WTC11 (cell line): ENCODE data around the gene UGT1A7. TPM values are rescaled to one million over a fixed set of nuclear protein-coding genes. Genes with fewer than 3 reads are reported as not detected.

Experiments used
- ATAC-seq: fragments of 200-7000 bp; cut with Tn5 transposase; 2 replicates; pipeline ENCODE4 v1.10.0; 2021; ENCODE audit warnings: mild to moderate bottlenecking, moderate library complexity
- CTCF ChIA-PET: fragments of 300-600 bp; sonication (Branson Sonifier 250); formaldehyde crosslinking; loops from one replicate; lab custom pipeline; 2021; ENCODE audit warnings: antibody characterized with exemption; lab: Charles Lee
- POLR2A ChIA-PET: fragments of 350-600 bp; sonication (Branson Sonifier 250); formaldehyde crosslinking; loops from one replicate; lab custom pipeline; 2021; ENCODE audit warnings: antibody characterized with exemption; lab: Charles Lee
- DNase-seq: peaks from one replicate; pipeline ENCODE4 v3.0.0; 2021; ENCODE audit warnings: low spot score
- H3K27ac Mint-ChIP-seq: 2 replicates; pipeline ENCODE4 v1.8.0; 2021; ENCODE audit warnings: mixed read lengths
- H3K27me3 Mint-ChIP-seq: 2 replicates; pipeline ENCODE4 v1.8.0; 2021; ENCODE audit warnings: low read depth, mild to moderate bottlenecking, moderate library complexity, mixed read lengths
- H3K36me3 Mint-ChIP-seq: 2 replicates; pipeline ENCODE4 v1.8.0; 2021; ENCODE audit warnings: mixed read lengths
- H3K4me1 Mint-ChIP-seq: 2 replicates; pipeline ENCODE4 v1.8.0; 2022; ENCODE audit warnings: mixed read lengths
- H3K4me3 Mint-ChIP-seq: 2 replicates; pipeline ENCODE4 v1.8.0; 2021; ENCODE audit warnings: mild to moderate bottlenecking, moderate library complexity, mixed read lengths
- H3K9me3 Mint-ChIP-seq: 2 replicates; pipeline ENCODE4 v1.8.0; 2021; ENCODE audit warnings: mixed read lengths
- AFF4 ChIP-seq: sonication (generic); formaldehyde crosslinking; IDR thresholded peaks from 2 replicates; pipeline ENCODE4 v1.8.1; 2023; ENCODE audit warnings: mild to moderate bottlenecking, missing genetic modification reagents, borderline replicate concordance
- ATF2 ChIP-seq: sonication (generic); formaldehyde crosslinking; IDR thresholded peaks from 2 replicates; pipeline ENCODE4 v1.8.1; 2022; ENCODE audit warnings: low read depth, missing genetic modification reagents, borderline replicate concordance
- ATF3 ChIP-seq: sonication (generic); formaldehyde crosslinking; conservative IDR thresholded peaks from 2 replicates; pipeline ENCODE4 v1.8.1; 2022; ENCODE audit warnings: mild to moderate bottlenecking, missing genetic modification reagents
- CDX4 ChIP-seq: fragments of 250-450 bp; sonication (Bioruptor Pico); IDR thresholded peaks from 2 replicates; pipeline ENCODE4 v1.9.0; 2021; ENCODE audit warnings: moderate library complexity, mild to moderate bottlenecking, inconsistent platforms, borderline replicate concordance
- CREM ChIP-seq: sonication (generic); formaldehyde crosslinking; IDR thresholded peaks from 2 replicates; pipeline ENCODE4 v1.8.1; 2022; ENCODE audit warnings: mild to moderate bottlenecking, missing genetic modification reagents, moderate library complexity
- FOXK1 ChIP-seq: sonication (generic); formaldehyde crosslinking; IDR thresholded peaks from 2 replicates; pipeline ENCODE4 v1.8.0; 2022; ENCODE audit warnings: mild to moderate bottlenecking, moderate library complexity, missing genetic modification reagents
- FOXP4 ChIP-seq: sonication (generic); formaldehyde crosslinking; IDR thresholded peaks from 2 replicates; pipeline ENCODE4 v1.8.0; 2022; ENCODE audit warnings: mild to moderate bottlenecking, missing genetic modification reagents
- GTF2I ChIP-seq: fragments of 250-450 bp; sonication (Bioruptor Pico); conservative IDR thresholded peaks from 2 replicates; pipeline ENCODE4 v1.4.0; 2021; ENCODE audit warnings: mild to moderate bottlenecking
- NFATC4 ChIP-seq: fragments of 250-450 bp; sonication (Bioruptor Pico); IDR thresholded peaks from 2 replicates; pipeline ENCODE4 v1.9.0; 2021; ENCODE audit warnings: mild to moderate bottlenecking
- NR2C2 ChIP-seq: sonication (generic); formaldehyde crosslinking; IDR thresholded peaks from 2 replicates; pipeline ENCODE4 v1.8.0; 2022; ENCODE audit warnings: mild to moderate bottlenecking, missing genetic modification reagents
- PREB ChIP-seq: sonication (generic); formaldehyde crosslinking; IDR thresholded peaks from 2 replicates; pipeline ENCODE4 v1.8.1; 2022; ENCODE audit warnings: mild to moderate bottlenecking, missing genetic modification reagents, moderate library complexity, borderline replicate concordance
- SOX15 ChIP-seq: fragments of 250-450 bp; sonication (Bioruptor Pico); IDR thresholded peaks from 2 replicates; pipeline ENCODE4 v1.9.0; 2021; ENCODE audit warnings: mild to moderate bottlenecking
- TCF7 ChIP-seq: sonication (generic); formaldehyde crosslinking; IDR thresholded peaks from 2 replicates; pipeline ENCODE4 v1.8.0; 2022; ENCODE audit warnings: mild to moderate bottlenecking, low read depth, missing genetic modification reagents, moderate library complexity
- ZBTB21 ChIP-seq: sonication (generic); formaldehyde crosslinking; IDR thresholded peaks from 2 replicates; pipeline ENCODE4 v1.8.1; 2023; ENCODE audit warnings: mild to moderate bottlenecking, missing genetic modification reagents, borderline replicate concordance
- ZNF219 ChIP-seq: sonication (generic); formaldehyde crosslinking; IDR thresholded peaks from 2 replicates; pipeline ENCODE4 v1.8.0; 2023; ENCODE audit warnings: missing genetic modification reagents, mild to moderate bottlenecking, borderline replicate concordance
- ZNF232 ChIP-seq: sonication (generic); formaldehyde crosslinking; IDR thresholded peaks from 2 replicates; pipeline ENCODE4 v1.8.0; 2022; ENCODE audit warnings: mild to moderate bottlenecking, missing genetic modification reagents
- ZNF425 ChIP-seq: fragments of 250-450 bp; sonication (Bioruptor Pico); conservative IDR thresholded peaks from 2 replicates; pipeline ENCODE4 v1.9.0; 2021; ENCODE audit warnings: mild to moderate bottlenecking
- total RNA-seq: library from RNA; stranded (reverse); gene quantifications from 3 replicates; pipeline ENCODE4 v1.2.3, GENCODE V29; 2021

Gene UGT1A7
- total RNA-seq, 1 experiment from 2014 or later = not detected

- TF ChIP-seq AFF4 (no peak), ZBTB21 (CRISPR knock-in tag) (no peak), PREB (CRISPR knock-in tag) (no peak), SOX15 (CRISPR knock-in tag) (no peak), CDX4 (no peak), ZNF425 (CRISPR knock-in tag) (no peak), ZNF219 (CRISPR knock-in tag) (no peak)
- TF ChIP-seq, all 79 proteins: peak for 0
Measured at GRCh38 chr2:233821196-233821595, 139.5 kb downstream of the UGT1A7 start (continued).

GRCh38 chr2:233821709-233822100 is 140.0 kb downstream of the UGT1A7 start:
- no peak for DNase-seq
- Mint-ChIP-seq H3K27ac (no peak overlapping the region), H3K36me3 (no peaks in the 10 kb centered on the region), H3K27me3 (no peaks in the 10 kb centered on the region), H3K9me3 (peaks cover 4% of the 10 kb centered on the region; the same call in 1 of the 2 replicates), H3K4me1 (peaks cover 5% of the 10 kb centered on the region; the same call in 1 of the 2 replicates), H3K4me3 (no peak overlapping the region)
- no peak for TF ChIP-seq FOXP4
- TF ChIP-seq ATF3 (CRISPR knock-in tag) = no peak
- TF ChIP-seq NR2C2 (CRISPR knock-in tag) = no peak
- no peak for TF ChIP-seq FOXK1 (CRISPR knock-in tag)
- no peak for TF ChIP-seq ZNF232 (CRISPR knock-in tag)
- no peak for TF ChIP-seq ATF2 (CRISPR knock-in tag)
- no peak for TF ChIP-seq GTF2I
- no peak for TF ChIP-seq CREM (CRISPR knock-in tag)
- TF ChIP-seq TCF7 (CRISPR knock-in tag) = no peak
- TF ChIP-seq NFATC4 (CRISPR knock-in tag) = no peak
- CTCF ChIA-PET = no interaction called here
- POLR2A ChIA-PET = no interaction called here
- ATAC-seq = no peak
